LNCaP clone FGC (cell line): ENCODE data around the gene PTPRD.
"Not testable (repeated sequence)": the region's sequence is repeated elsewhere in the genome, so short reads cannot be mapped to it uniquely, and the experiment has no call there.

ENCODE experiments used
- DNase-seq: peaks from one replicate; pipeline ENCODE4 v3.0.0-alpha.2; 2011; ENCODE audit warnings: low read depth
- H3K4me3 ChIP-seq: 2 replicates; pipeline ENCODE4 v1.5.1; 2011; ENCODE audit warnings: mild to moderate bottlenecking, low read depth, low read length, control low read depth
- CTCF ChIP-seq: IDR thresholded peaks from 2 replicates; pipeline ENCODE4 v1.5.1; 2012; ENCODE audit warnings: mild to moderate bottlenecking; ENCODE audit not compliant: control insufficient read depth, insufficient read depth; ENCODE audit errors: extremely low read depth

The PTPRD gene

GRCh38 chr9:10523164-10523563, 89.6 kb downstream of the PTPRD start:
- no peak overlapping the region for H3K4me3 ChIP-seq
- no peak for TF ChIP-seq CTCF
- DNase-seq: no peak

- no peak overlapping the region for H3K4me3 ChIP-seq
- no peak for DNase-seq
Observed at GRCh38 chr9:10512144-10512543, 100.7 kb downstream of the PTPRD start.

DNA sequence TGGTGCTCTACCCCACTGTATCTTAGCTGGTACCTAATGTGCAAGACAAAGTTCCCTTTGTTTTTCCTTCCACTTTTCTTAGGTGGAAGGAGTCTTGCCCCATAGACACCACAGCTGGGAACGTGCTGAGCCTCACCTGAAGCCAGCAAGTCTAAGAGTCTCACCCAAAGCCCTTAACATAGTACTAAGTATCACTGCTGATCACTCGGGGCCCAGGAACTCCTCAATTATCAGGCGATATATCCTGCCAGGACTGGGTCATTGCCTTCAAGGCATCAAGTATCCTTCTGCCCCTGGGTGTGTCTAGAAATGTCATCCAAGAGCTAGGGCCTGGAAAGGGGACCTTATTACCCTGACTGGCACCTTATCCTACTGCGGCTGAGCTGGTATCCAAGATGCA, 123.9 kb downstream of the PTPRD start:
- H3K4me3 ChIP-seq: no peak overlapping the region
- no peak for TF ChIP-seq CTCF
- DNase-seq: no peak

More at GRCh38 chr9:10512144-10512543, 100.7 kb downstream of the PTPRD start:
- TF ChIP-seq CTCF: no peak

DNA sequence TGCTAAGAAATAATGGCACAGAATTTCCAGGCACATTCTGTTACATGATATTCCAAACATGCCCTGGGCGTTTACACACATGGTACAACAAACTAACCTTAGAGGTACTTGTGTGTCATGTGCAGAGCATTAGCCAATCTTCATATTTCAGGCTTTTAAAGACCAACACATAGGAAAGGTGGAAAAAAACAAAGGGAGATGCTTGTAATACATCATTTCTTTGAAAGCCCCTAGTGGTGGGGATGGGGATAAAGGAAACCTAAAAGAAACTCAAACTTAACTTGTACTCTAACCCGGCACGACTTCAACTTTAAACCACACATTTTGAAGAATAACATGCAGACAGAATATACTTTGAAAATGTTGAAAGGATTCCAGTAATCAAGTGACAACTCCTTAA, 133.6 kb downstream of the PTPRD start:
- H3K4me3 ChIP-seq: no peak overlapping the region
- DNase-seq: no peak
- no peak for TF ChIP-seq CTCF

DNA sequence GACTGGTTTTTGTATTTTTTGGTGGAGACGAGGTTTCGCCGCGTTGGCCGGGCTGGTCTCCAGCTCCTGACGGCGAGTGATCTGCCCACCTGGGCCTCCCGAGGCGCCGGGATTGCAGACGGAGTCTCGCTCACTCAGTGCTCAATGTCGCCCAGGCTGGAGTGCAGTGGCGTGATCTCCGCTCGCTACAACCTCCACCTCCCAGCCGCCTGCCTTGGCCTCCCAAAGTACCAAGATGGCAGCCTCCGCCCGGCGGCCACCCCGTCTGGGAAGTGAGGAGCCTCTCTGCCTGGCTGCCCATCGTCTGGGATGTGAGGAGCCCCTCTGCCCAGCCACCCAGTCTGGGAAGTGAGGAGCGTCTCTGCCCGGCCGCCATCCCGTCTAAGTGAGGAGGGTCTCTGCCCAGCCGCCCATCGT, 163.6 kb downstream of the PTPRD start:
- peak; percentile 7 for DNase-seq

GRCh38 chr9:10447036-10447435, 165.8 kb downstream of the PTPRD start:
- DNase-seq: no peak
- no peak overlapping the region for H3K4me3 ChIP-seq
- TF ChIP-seq CTCF: no peak

More for the DNA sequence above, 163.6 kb downstream of the PTPRD start:
- H3K4me3 ChIP-seq: not testable (repeated sequence)

DNA sequence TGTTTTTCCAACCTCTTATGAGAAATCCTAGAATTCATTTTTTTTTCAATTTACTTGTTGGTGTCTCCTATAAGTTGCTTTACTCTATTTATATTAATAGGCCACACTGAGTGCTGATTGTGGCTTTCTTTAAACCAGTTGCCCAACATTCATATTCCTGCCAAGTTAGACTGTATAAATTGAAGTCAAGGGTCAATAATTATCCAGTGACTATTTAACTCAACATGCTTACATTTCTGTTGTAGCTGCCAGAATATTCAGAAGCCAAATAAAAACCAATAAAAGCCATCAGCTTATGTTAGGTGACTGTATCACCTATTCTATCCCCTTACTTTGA, 169.0 kb downstream of the PTPRD start:
- peak; percentile 7 for DNase-seq
- H3K4me3 ChIP-seq: no peak overlapping the region
- TF ChIP-seq CTCF: no peak

GRCh38 chr9:10443181-10443867, 169.5 kb downstream of the PTPRD start:
- TF ChIP-seq CTCF: no peak
- DNase-seq: no peak
- no peak overlapping the region for H3K4me3 ChIP-seq
